GM12892 (cell line): ENCODE results near the gene TMSB10.

Experiments used
- POLR2A ChIP-seq: IDR thresholded peaks from 2 replicates; pipeline ENCODE4 v1.6.1; 2011; ENCODE audit warnings: low read depth, low read length, control low read depth
- POLR2AphosphoS5 ChIP-seq: IDR thresholded peaks from 2 replicates; pipeline ENCODE4 v1.6.1; 2011; ENCODE audit warnings: low read depth, low read length, control low read depth

DNA sequence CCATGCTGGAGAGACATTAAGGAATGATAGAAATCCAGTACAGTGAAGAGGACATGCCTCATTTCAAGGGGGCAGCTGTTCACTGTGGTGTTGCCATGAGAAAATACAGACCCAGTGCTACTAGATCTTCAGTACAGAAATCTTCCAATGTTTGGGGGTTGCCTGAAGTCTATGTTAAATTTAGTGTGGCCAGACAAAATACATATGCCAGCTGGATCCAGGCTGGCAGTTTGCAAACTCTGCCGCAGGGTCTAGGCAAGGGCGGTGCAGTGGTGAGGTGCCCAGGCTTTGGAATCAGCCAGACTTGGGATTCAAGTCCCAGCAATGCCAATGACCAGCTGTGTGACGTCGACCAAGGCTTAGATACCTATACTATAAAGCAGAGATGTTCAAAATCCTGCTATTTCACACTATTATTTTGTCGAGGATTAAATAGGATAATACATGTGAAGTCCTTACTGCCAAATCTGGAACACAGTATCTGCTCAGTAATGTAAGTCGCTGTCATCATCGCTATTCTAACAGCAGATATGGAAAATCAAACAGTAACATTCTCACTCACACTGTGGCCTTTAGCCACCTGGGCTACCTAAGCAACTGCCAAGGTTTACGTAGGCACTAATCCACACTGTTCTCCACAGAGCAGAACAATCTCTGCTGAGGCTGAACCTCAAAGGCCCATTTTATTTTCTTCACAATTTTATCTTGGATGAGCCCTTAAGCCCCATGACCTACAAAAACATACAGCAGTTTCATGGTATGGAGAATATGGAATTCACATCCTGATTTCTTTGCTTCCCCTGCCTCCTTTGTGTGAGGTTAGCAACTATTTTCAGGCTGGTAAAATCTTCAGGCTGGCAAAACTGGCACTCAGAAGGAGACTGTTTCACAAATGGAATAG lies 5.9 kb upstream of the TMSB10 start:
- TF ChIP-seq POLR2A (no peak), POLR2AphosphoS5 (no peak)
